Measurements from ENCODE around the gene SLC39A13.

Gene SLC39A13

DNA sequence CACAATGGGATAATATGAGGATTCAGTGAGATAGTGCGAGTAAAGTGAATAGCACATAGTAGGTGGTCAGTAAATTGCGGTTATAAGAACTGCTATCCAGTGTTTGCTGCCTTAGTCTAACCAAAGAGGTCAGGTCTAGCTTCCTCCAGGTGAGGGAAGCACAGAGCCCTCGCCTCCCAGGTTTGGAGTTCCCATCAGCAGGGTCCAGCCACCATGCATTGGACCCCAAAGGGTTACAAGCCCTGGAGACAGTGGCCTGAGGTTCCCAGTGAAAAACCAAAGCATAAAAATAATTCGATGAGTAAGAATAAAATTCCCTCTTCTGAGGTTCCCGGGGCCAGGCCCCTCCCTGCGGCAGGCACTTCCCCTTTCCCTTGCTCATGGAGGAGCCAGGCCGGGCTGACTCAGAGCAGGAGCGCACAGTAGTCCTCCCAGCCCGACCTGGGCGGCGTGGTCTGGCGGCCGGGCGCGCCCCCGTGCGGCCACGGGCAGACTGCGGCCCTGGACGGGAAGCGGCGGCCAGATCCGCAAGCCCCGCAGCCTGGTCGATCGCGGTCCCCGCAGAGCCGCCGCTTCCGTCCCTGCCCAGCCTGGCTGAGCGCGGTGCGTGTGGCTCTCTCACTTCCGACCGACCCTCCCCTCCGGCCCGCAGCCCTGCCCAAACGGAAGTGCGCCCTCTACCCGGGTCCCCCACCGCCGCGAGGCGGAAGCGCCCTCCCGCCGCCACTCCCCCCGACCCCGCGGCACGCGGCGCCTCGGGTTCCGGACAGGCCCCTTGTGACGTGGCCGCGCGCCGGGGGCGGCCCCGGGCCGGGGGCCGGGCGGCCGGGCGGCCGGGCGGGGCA is at the start of gene SLC39A13:
Gene SLC39A13 (plus strand): TSS at position 845 of the 845 bp plus-strand sequence. CDS start 1,505 bp downstream, outside the sequence.
- H3K27me3 ChIP-seq (ENCODE audit: low read depth): no peaks in the 10 kb centered on the region
- peaks cover 13% of the 10 kb centered on the region for H3K4me1 ChIP-seq
- in situ Hi-C loops (cut with MboI; ENCODE audit: low sequenced_read_pairs): no loop called here
- peak within 1 kb of the TSS; percentile 83 for H3K4me3 ChIP-seq
- DNase-seq (ENCODE audit: low spot score in 2 of 2): peak; percentile 87 to 96
- no peaks in the 10 kb centered on the region for H3K9me3 ChIP-seq
- peaks cover 16% of the 10 kb centered on the region for H3K36me3 ChIP-seq (replicated peaks)

DNA sequence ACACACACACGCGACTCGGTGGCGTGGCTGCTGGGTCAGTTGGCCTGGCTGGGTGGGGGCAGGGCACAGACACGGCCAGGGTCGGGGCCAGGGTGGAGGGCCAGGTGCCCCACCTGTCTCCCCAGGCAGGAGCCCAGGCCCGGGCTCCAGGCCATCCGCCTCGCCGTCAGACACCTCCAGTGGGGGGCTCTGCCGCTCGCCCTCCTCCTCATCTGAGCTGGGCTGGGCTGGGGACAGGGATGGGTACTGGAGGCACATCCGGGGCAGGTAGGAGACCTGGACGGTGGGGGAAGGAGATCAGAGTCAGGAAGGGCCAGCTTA is 49.7 kb upstream of the SLC39A13 start:
- no peaks in the 10 kb centered on the region for H3K4me1 ChIP-seq
- no peaks in the 10 kb centered on the region for H3K9me3 ChIP-seq
- H3K27me3 ChIP-seq (ENCODE audit: low read depth): no peaks in the 10 kb centered on the region
- H3K4me3 ChIP-seq: no peak overlapping the region
- H3K36me3 ChIP-seq (replicated peaks): no peaks in the 10 kb centered on the region
- DNase-seq (ENCODE audit: low spot score in 2 of 2): no peak
- in situ Hi-C loops (cut with MboI; ENCODE audit: low sequenced_read_pairs): no loop called here

DNA sequence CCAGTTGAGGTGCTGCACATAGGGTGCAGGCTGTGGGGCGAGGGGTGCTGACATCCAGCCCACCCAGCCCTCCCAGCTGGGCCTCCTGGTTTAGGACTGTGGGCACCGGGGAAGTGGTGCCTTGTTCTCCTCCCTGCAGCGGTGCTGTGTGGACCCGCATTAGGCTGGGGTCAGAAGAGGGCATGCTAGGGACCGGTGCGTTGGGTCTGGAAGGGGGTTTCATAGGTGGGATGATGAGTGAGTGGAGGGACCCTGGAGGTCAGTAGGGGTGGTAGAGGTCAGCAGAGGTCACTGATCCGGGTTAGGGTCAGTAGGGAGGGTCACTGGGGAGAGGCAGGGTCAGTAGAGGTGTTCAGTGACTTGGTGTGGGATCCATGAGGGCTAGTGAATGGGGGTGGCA is 49.2 kb upstream of the SLC39A13 start:
- H3K4me3 ChIP-seq: no peak overlapping the region
- H3K27me3 ChIP-seq (ENCODE audit: low read depth): no peaks in the 10 kb centered on the region
- H3K36me3 ChIP-seq (replicated peaks): no peaks in the 10 kb centered on the region
- DNase-seq (ENCODE audit: low spot score in 2 of 2): no peak
- in situ Hi-C loops (cut with MboI; ENCODE audit: low sequenced_read_pairs): no loop called here
- no peaks in the 10 kb centered on the region for H3K9me3 ChIP-seq
- H3K4me1 ChIP-seq: no peaks in the 10 kb centered on the region

DNA sequence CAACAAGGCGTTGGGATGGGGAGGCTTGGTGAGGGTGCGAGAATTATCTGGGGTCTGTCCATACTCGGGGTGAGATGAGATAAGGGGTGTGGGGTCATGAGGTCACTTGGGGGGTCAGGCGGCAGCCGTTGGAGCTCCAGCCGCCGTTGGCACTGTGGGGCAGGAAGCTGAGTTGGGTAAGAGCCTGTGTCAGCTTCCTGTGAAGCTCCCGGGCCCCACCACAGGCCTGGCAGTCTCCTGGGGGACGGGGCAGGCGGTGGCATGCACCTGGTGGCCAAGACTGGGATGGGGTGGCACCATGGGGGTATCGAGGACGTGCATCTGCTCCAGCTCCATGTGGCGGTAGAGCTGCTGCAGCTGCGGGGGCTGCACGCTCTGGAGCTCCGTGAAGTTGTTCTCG is 48.8 kb upstream of the SLC39A13 start:
- Histone ChIP-seq H3K4me3 (no peak overlapping the region), H3K27me3 (ENCODE audit: low read depth) (no peaks in the 10 kb centered on the region), H3K4me1 (no peaks in the 10 kb centered on the region), H3K9me3 (no peaks in the 10 kb centered on the region), H3K36me3 (replicated peaks) (no peaks in the 10 kb centered on the region)
- in situ Hi-C loops (cut with MboI; ENCODE audit: low sequenced_read_pairs): no loop called here
- no peak for DNase-seq (ENCODE audit: low spot score in 2 of 2)

GRCh38 chr11:47360341-47360740 is 48.0 kb upstream of the SLC39A13 start:
- H3K36me3 ChIP-seq (replicated peaks): no peaks in the 10 kb centered on the region
- H3K4me1 ChIP-seq: no peaks in the 10 kb centered on the region
- H3K27me3 ChIP-seq (ENCODE audit: low read depth): no peaks in the 10 kb centered on the region
- in situ Hi-C loops (cut with MboI; ENCODE audit: low sequenced_read_pairs): no loop called here
- no peak for DNase-seq (ENCODE audit: low spot score in 2 of 2)
- H3K4me3 ChIP-seq: no peak overlapping the region
- H3K9me3 ChIP-seq: no peaks in the 10 kb centered on the region

DNA sequence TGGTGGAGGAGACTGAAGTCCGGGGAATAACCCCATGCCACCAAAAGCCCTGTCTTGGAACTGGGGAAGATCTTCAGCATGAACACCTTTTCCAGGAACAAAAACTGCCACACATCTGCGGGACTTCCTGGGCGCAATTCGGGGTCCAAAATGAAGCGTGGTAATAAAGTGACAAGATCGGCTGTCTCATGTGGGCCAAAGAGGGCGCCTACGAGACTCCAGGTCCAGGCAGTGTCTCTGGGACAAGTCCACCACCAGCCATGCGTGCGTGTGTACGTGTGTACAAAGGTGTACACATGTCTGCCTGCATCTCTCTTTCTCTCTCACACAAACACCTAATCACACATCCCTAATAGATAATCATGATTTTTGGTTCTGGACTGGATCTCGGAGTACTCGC is 47.0 kb upstream of the SLC39A13 start:
- H3K4me3 ChIP-seq: no peak overlapping the region
- in situ Hi-C loops (cut with MboI; ENCODE audit: low sequenced_read_pairs): no loop called here
- no peaks in the 10 kb centered on the region for H3K36me3 ChIP-seq (replicated peaks)
- H3K27me3 ChIP-seq (ENCODE audit: low read depth): no peaks in the 10 kb centered on the region
- DNase-seq (ENCODE audit: low spot score in 2 of 2): no peak
- H3K9me3 ChIP-seq: no peaks in the 10 kb centered on the region
- H3K4me1 ChIP-seq: no peaks in the 10 kb centered on the region

GRCh38 chr11:47366020-47366490 is 42.3 kb upstream of the SLC39A13 start:
- H3K36me3 ChIP-seq (replicated peaks): no peaks in the 10 kb centered on the region

GRCh38 chr11:47369676-47370075 is 38.7 kb upstream of the SLC39A13 start:
- Histone ChIP-seq H3K36me3 (replicated peaks) (no peaks in the 10 kb centered on the region), H3K9me3 (no peaks in the 10 kb centered on the region), H3K27me3 (ENCODE audit: low read depth) (no peaks in the 10 kb centered on the region), H3K4me1 (no peaks in the 10 kb centered on the region), H3K4me3 (no peak overlapping the region)
- in situ Hi-C loops (cut with MboI; ENCODE audit: low sequenced_read_pairs): no loop called here
- no peak for DNase-seq (ENCODE audit: low spot score in 2 of 2)

More at GRCh38 chr11:47366020-47366490, 42.3 kb upstream of the SLC39A13 start:
- H3K9me3 ChIP-seq: no peaks in the 10 kb centered on the region
- in situ Hi-C loops (cut with MboI; ENCODE audit: low sequenced_read_pairs): no loop called here
- H3K27me3 ChIP-seq (ENCODE audit: low read depth): no peaks in the 10 kb centered on the region
- no peaks in the 10 kb centered on the region for H3K4me1 ChIP-seq
- no peak for DNase-seq (ENCODE audit: low spot score in 2 of 2)
- H3K4me3 ChIP-seq: no peak overlapping the region

- in situ Hi-C loops (cut with MboI; ENCODE audit: low sequenced_read_pairs): no loop called here
- H3K27me3 ChIP-seq (ENCODE audit: low read depth): no peaks in the 10 kb centered on the region
- no peak for DNase-seq (ENCODE audit: low spot score in 2 of 2)
- no peak overlapping the region for H3K4me3 ChIP-seq
- H3K9me3 ChIP-seq: no peaks in the 10 kb centered on the region
- no peaks in the 10 kb centered on the region for H3K4me1 ChIP-seq
- no peaks in the 10 kb centered on the region for H3K36me3 ChIP-seq (replicated peaks)
Measured at GRCh38 chr11:47372422-47372821, 36.0 kb upstream of the SLC39A13 start.

- Histone ChIP-seq H3K9me3 (no peaks in the 10 kb centered on the region), H3K4me3 (no peak overlapping the region), H3K4me1 (no peaks in the 10 kb centered on the region), H3K36me3 (replicated peaks) (no peaks in the 10 kb centered on the region), H3K27me3 (ENCODE audit: low read depth) (no peaks in the 10 kb centered on the region)
- peak; percentile 68 to 92 for DNase-seq (ENCODE audit: low spot score in 2 of 2)
- in situ Hi-C loops (cut with MboI; ENCODE audit: low sequenced_read_pairs): no loop called here
Measured at GRCh38 chr11:47373876-47374719, 34.3 kb upstream of the SLC39A13 start.

DNA sequence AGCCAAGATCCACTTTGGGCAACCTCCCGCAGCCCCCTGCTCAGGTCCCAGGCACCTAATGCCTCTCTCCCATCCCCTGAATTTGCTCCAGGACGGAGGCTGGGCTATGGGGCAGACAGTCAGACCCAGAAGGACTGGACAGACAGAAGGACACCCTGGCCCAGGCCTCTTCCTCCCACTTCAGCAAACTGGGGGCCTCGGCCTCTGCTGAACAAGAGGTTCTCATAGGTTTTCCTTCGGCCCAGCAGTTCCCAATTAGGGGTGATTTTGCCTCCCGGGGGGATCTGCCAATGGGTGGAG is 33.7 kb upstream of the SLC39A13 start:
- Histone ChIP-seq H3K27me3 (ENCODE audit: low read depth) (no peaks in the 10 kb centered on the region), H3K36me3 (replicated peaks) (no peaks in the 10 kb centered on the region), H3K4me1 (no peaks in the 10 kb centered on the region), H3K9me3 (no peaks in the 10 kb centered on the region), H3K4me3 (no peak overlapping the region)
- no peak for DNase-seq (ENCODE audit: low spot score in 2 of 2)
- in situ Hi-C loops (cut with MboI; ENCODE audit: low sequenced_read_pairs): no loop called here

- no peak for DNase-seq (ENCODE audit: low spot score in 2 of 2)
- Histone ChIP-seq H3K4me1 (no peaks in the 10 kb centered on the region), H3K27me3 (ENCODE audit: low read depth) (no peaks in the 10 kb centered on the region), H3K36me3 (replicated peaks) (no peaks in the 10 kb centered on the region), H3K4me3 (no peak overlapping the region), H3K9me3 (no peaks in the 10 kb centered on the region)
- in situ Hi-C loops (cut with MboI; ENCODE audit: low sequenced_read_pairs): no loop called here
Measured at GRCh38 chr11:47375020-47375419, 33.4 kb upstream of the SLC39A13 start.

GRCh38 chr11:47375546-47376085 is 32.8 kb upstream of the SLC39A13 start:
- in situ Hi-C loops (cut with MboI; ENCODE audit: low sequenced_read_pairs): no loop called here
- H3K4me3 ChIP-seq: no peak overlapping the region
- H3K36me3 ChIP-seq (replicated peaks): no peaks in the 10 kb centered on the region
- H3K27me3 ChIP-seq (ENCODE audit: low read depth): no peaks in the 10 kb centered on the region
- no peaks in the 10 kb centered on the region for H3K9me3 ChIP-seq
- no peaks in the 10 kb centered on the region for H3K4me1 ChIP-seq
- DNase-seq (ENCODE audit: low spot score in 2 of 2): no peak

GRCh38 chr11:47376107-47376524 is 32.3 kb upstream of the SLC39A13 start:
- Histone ChIP-seq H3K27me3 (ENCODE audit: low read depth) (no peaks in the 10 kb centered on the region), H3K36me3 (replicated peaks) (no peaks in the 10 kb centered on the region), H3K9me3 (no peaks in the 10 kb centered on the region), H3K4me3 (no peak overlapping the region), H3K4me1 (no peaks in the 10 kb centered on the region)
- in situ Hi-C loops (cut with MboI; ENCODE audit: low sequenced_read_pairs): no loop called here
- DNase-seq (ENCODE audit: low spot score in 2 of 2): no peak

Data from HAP-1 (cell line).